HG03342 (cell line): ENCODE measurements around the gene IP6K2.

Source experiments
- ATAC-seq: cut with Tn5 transposase; IDR thresholded peaks from one replicate; pipeline ENCODE4 v1.9.1; 2021; ENCODE audit warnings: mild to moderate bottlenecking, moderate library complexity; ENCODE audit not compliant: unreplicated experiment

The IP6K2 gene

DNA sequence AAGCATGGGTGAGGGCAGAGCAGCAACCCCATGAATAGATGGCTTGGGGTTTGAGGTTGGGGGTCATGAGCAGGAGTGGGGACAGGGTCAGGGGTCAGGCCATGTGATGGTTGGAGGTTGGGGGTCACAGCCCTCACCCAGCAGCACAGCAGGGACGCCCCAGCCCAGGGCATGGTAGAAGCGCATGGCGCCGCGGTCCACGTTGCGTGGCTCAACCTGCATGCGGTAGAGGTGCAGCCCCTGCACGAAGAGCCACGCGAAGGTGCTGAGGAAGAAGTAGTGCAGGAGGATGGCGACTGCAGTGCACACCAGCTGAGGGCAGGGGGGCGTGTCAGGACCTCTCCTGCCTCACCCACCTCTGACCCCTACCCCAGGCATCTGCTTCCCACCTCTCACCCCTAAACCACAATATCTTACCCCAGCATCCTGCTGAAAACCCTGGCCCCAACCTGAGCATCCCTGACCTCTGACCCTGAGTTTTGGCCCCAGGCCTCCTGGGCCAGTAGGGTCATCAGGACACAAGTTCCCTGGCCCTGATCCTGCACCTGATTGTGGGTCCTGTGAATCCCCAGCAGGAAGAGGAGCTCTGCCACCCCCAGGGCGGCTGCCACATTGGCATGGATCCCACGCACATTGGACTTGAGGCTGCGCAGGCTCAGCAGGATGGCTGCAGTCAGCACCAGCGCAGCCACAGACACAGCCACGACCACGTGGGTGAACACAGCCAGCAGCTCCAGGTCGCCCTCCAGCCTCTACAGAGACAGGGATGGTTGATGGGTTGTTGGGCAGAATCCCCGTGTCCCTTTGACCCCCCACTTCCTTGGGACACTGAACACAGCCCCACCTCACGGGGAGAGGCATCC is 71.9 kb downstream of the IP6K2 start:
- ATAC-seq: no peak

DNA sequence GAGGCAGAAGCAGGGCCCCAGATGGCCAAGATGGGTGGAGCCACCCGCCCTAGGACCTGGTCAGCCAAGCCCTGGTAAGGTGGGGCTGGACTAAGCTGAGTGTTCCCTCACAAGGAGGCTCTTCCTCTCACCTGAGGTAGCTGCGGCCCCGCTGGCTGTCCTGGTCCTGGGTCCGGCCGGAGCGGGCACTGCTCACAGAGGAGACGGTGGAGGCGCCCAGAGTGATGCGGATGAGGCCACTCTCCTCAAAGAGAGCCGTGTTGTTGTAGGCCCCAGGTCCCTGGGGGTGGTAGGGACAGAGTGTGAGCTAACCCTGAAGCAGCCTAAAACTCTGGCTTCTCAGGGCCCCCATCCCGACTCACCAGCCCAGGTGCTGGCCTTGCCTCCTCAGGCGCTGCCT is 74.4 kb downstream of the IP6K2 start:
- no peak for ATAC-seq

DNA sequence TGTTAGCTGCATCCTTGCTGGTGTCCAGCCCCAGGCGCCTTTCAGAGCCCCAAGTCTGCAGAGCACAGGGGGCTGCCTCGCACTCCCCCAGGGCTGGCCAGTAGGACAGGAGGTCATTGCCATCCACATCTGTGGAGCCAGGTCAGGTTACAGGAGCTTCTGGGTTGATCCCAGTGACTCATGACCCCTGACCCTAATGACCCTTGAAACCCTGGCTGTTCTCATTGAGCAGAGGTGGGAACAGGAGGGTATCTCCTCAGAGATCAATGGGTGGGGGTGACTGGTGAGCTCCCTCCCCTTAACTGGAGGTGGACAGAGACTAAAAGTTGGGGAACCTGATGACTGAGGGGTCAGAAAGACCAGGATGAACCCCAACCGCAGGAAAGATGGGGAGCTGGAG is 75.6 kb downstream of the IP6K2 start:
- no peak for ATAC-seq

- ATAC-seq: no peak
These were observed 76.9 kb downstream of the IP6K2 start for GRCh38 chr3:48639944-48640606.
